ENCODE results near the gene MARK3.

MARK3 gene

GRCh38 chr14:103398427-103399195 lies 13.4 kb downstream of the MARK3 start:
- DNase-seq, result no peak

GRCh38 chr14:103400537-103400936 lies 15.3 kb downstream of the MARK3 start:
- DNase-seq, result no peak

- no peak for DNase-seq
Measured at GRCh38 chr14:103401223-103402214, 16.3 kb downstream of the MARK3 start.

GRCh38 chr14:103402695-103403094 lies 17.5 kb downstream of the MARK3 start:
- no peak for DNase-seq

- DNase-seq, result no peak
Measured at GRCh38 chr14:103404032-103404918, 19.1 kb downstream of the MARK3 start.

- no peak for DNase-seq
Measured at GRCh38 chr14:103404920-103405319, 19.7 kb downstream of the MARK3 start.

GRCh38 chr14:103408491-103409155 lies 23.4 kb downstream of the MARK3 start:
- DNase-seq, result no peak

- no peak for DNase-seq
Measured at GRCh38 chr14:103416916-103417315, 31.7 kb downstream of the MARK3 start.

- DNase-seq, result no peak
Measured at GRCh38 chr14:103418481-103418818, 33.2 kb downstream of the MARK3 start.

- no peak for DNase-seq
Measured at GRCh38 chr14:103421556-103421955, 36.3 kb downstream of the MARK3 start.

GRCh38 chr14:103423050-103423461 lies 37.8 kb downstream of the MARK3 start:
- DNase-seq, result no peak

- no peak for DNase-seq
Measured at GRCh38 chr14:103427485-103428443, 42.5 kb downstream of the MARK3 start.

- DNase-seq, result no peak
Measured at GRCh38 chr14:103428723-103429556, 43.7 kb downstream of the MARK3 start.

GRCh38 chr14:103430358-103430757 lies 45.1 kb downstream of the MARK3 start:
- no peak for DNase-seq

- DNase-seq, result no peak
Measured at GRCh38 chr14:103432627-103433026, 47.4 kb downstream of the MARK3 start.

GRCh38 chr14:103433916-103434563 lies 48.8 kb downstream of the MARK3 start:
- DNase-seq, result no peak

- no peak for DNase-seq
Measured at GRCh38 chr14:103434868-103435442, 49.7 kb downstream of the MARK3 start.

- no peak for DNase-seq
Measured at GRCh38 chr14:103436533-103436932, 51.3 kb downstream of the MARK3 start.

- DNase-seq, result no peak
Measured at GRCh38 chr14:103442288-103442687, 57.1 kb downstream of the MARK3 start.

Measured in NCI-H1930 (cell line).